GM18517 (cell line): ENCODE measurements around the gene EZH2.

Experiments used
- ATAC-seq: cut with Tn5 transposase; IDR thresholded peaks from one replicate; pipeline ENCODE4 v1.9.1; 2021; ENCODE audit warnings: mild to moderate bottlenecking, moderate library complexity; ENCODE audit not compliant: unreplicated experiment

The EZH2 gene

GRCh38 chr7:148858489-148858888 lies 25.6 kb downstream of the EZH2 start:
- ATAC-seq = no peak

GRCh38 chr7:148856891-148857290 lies 27.2 kb downstream of the EZH2 start:
- no peak for ATAC-seq

GRCh38 chr7:148856578-148856881 lies 27.6 kb downstream of the EZH2 start:
- ATAC-seq = peak; percentile 10

GRCh38 chr7:148854983-148855382 lies 29.1 kb downstream of the EZH2 start:
- ATAC-seq = no peak

- no peak for ATAC-seq
These were observed 31.8 kb downstream of the EZH2 start for GRCh38 chr7:148852272-148852671.

- ATAC-seq = no peak
These were observed 33.5 kb downstream of the EZH2 start for GRCh38 chr7:148850564-148850963.

GRCh38 chr7:148849393-148850098 lies 34.5 kb downstream of the EZH2 start:
- ATAC-seq = no peak

- ATAC-seq = no peak
These were observed 36.0 kb downstream of the EZH2 start for GRCh38 chr7:148847815-148848734.

- ATAC-seq = no peak
These were observed 45.2 kb downstream of the EZH2 start for GRCh38 chr7:148838905-148839304.

- no peak for ATAC-seq
These were observed 48.2 kb downstream of the EZH2 start for GRCh38 chr7:148835854-148836253.

- no peak for ATAC-seq
These were observed 49.5 kb downstream of the EZH2 start for GRCh38 chr7:148834605-148835004.

GRCh38 chr7:148831782-148832181 lies 52.3 kb downstream of the EZH2 start:
- no peak for ATAC-seq

GRCh38 chr7:148830897-148831692 lies 53.0 kb downstream of the EZH2 start:
- no peak for ATAC-seq

GRCh38 chr7:148828965-148829364 lies 55.1 kb downstream of the EZH2 start:
- ATAC-seq = no peak

GRCh38 chr7:148825338-148825737 lies 58.8 kb downstream of the EZH2 start:
- no peak for ATAC-seq

- no peak for ATAC-seq
These were observed 59.2 kb downstream of the EZH2 start for GRCh38 chr7:148824864-148825263.

GRCh38 chr7:148821422-148821821 lies 62.7 kb downstream of the EZH2 start:
- ATAC-seq = no peak

- no peak for ATAC-seq
These were observed 64.3 kb downstream of the EZH2 start for GRCh38 chr7:148819697-148820360.

- no peak for ATAC-seq
These were observed 68.5 kb downstream of the EZH2 start for GRCh38 chr7:148815612-148816011.

GRCh38 chr7:148814922-148815559 lies 69.0 kb downstream of the EZH2 start:
- ATAC-seq = no peak
